HUES48 (cell line): Measurements from ENCODE around the gene HAUS2.

ENCODE experiments used
- H3K27ac ChIP-seq: one replicate; pipeline ENCODE4 v1.7.0; 2013; ENCODE audit warnings: low read depth, low read length, inconsistent platforms
- H3K27me3 ChIP-seq: 2 replicates; pipeline ENCODE4 v1.6.1; 2013; ENCODE audit warnings: mild to moderate bottlenecking, low read length; ENCODE audit not compliant: control insufficient read depth, insufficient read depth
- H3K36me3 ChIP-seq: 2 replicates; pipeline ENCODE4 v1.6.1; 2013; ENCODE audit warnings: low read length; ENCODE audit not compliant: control insufficient read depth, insufficient read depth
- H3K4me1 ChIP-seq: 2 replicates; pipeline ENCODE4 v1.6.1; 2013; ENCODE audit warnings: mild to moderate bottlenecking, low read length; ENCODE audit not compliant: control insufficient read depth, insufficient read depth
- H3K4me3 ChIP-seq: 2 replicates; pipeline ENCODE4 v1.5.1; 2013; ENCODE audit warnings: mild to moderate bottlenecking, low read depth, low read length
- H3K9ac ChIP-seq: 2 replicates; pipeline ENCODE4 v1.6.1; 2013; ENCODE audit warnings: mild to moderate bottlenecking, low read depth, low read length, moderate library complexity
- H3K9me3 ChIP-seq: 2 replicates; pipeline ENCODE4 v1.6.1; 2013; ENCODE audit warnings: low read length; ENCODE audit not compliant: control insufficient read depth, insufficient read depth

Gene HAUS2

GRCh38 chr15:42608752-42609488 lies 60.3 kb downstream of the HAUS2 start:
- no peaks in the 10 kb centered on the region for H3K4me1 ChIP-seq
- H3K36me3 ChIP-seq = no peaks in the 10 kb centered on the region
- no peaks in the 10 kb centered on the region for H3K27me3 ChIP-seq
- no peak overlapping the region for H3K9ac ChIP-seq
- H3K4me3 ChIP-seq = no peak overlapping the region
- H3K27ac ChIP-seq = no peak overlapping the region
- H3K9me3 ChIP-seq = no peaks in the 10 kb centered on the region

DNA sequence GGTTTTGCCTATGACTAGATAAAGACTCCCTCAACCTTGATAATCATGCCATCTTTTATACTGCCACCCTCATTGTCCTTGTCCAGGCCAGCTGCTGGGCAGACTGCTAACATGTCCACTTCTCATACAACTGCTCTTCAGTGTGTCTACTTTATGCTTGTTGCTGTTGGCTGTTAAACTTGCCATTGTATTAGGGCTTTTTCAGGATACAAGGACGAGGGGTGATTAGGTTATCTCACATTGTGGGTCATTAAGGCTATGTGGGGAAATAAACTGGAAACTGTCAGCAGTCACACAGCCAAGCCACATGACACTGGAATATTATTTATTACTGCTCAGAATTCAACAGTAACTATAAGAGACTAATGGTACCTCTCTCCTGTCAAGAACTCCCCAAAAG lies 62.9 kb downstream of the HAUS2 start:
- Histone ChIP-seq H3K36me3 (no peaks in the 10 kb centered on the region), H3K27me3 (no peaks in the 10 kb centered on the region), H3K4me1 (no peaks in the 10 kb centered on the region), H3K4me3 (no peak overlapping the region), H3K27ac (no peak overlapping the region), H3K9me3 (no peaks in the 10 kb centered on the region), H3K9ac (no peak overlapping the region)

GRCh38 chr15:42612367-42612912 lies 63.8 kb downstream of the HAUS2 start:
- Histone ChIP-seq H3K27ac (no peak overlapping the region), H3K27me3 (no peaks in the 10 kb centered on the region), H3K36me3 (no peaks in the 10 kb centered on the region)

GRCh38 chr15:42616107-42616506 lies 67.5 kb downstream of the HAUS2 start:
- H3K27me3 ChIP-seq = no peaks in the 10 kb centered on the region
- H3K9me3 ChIP-seq = no peaks in the 10 kb centered on the region
- H3K9ac ChIP-seq = no peak overlapping the region
- H3K36me3 ChIP-seq = no peaks in the 10 kb centered on the region
- no peak overlapping the region for H3K27ac ChIP-seq
- H3K4me3 ChIP-seq = no peak overlapping the region
- H3K4me1 ChIP-seq = peaks cover 17% of the 10 kb centered on the region

More at GRCh38 chr15:42612367-42612912, 63.8 kb downstream of the HAUS2 start:
- no peak overlapping the region for H3K4me3 ChIP-seq
- no peak overlapping the region for H3K9ac ChIP-seq
- no peaks in the 10 kb centered on the region for H3K4me1 ChIP-seq
- H3K9me3 ChIP-seq = no peaks in the 10 kb centered on the region
